Measurements from ENCODE around the gene GNE. TPM values are rescaled to one million over a fixed set of nuclear protein-coding genes. Genes with fewer than 3 reads are reported as not detected.
"Not testable (repeated sequence)": the region's sequence is repeated elsewhere in the genome, so short reads cannot be mapped to it uniquely, and the experiment has no call there.

Gene GNE
- polyA plus RNA-seq, 1 experiment = 14.7 TPM

DNA sequence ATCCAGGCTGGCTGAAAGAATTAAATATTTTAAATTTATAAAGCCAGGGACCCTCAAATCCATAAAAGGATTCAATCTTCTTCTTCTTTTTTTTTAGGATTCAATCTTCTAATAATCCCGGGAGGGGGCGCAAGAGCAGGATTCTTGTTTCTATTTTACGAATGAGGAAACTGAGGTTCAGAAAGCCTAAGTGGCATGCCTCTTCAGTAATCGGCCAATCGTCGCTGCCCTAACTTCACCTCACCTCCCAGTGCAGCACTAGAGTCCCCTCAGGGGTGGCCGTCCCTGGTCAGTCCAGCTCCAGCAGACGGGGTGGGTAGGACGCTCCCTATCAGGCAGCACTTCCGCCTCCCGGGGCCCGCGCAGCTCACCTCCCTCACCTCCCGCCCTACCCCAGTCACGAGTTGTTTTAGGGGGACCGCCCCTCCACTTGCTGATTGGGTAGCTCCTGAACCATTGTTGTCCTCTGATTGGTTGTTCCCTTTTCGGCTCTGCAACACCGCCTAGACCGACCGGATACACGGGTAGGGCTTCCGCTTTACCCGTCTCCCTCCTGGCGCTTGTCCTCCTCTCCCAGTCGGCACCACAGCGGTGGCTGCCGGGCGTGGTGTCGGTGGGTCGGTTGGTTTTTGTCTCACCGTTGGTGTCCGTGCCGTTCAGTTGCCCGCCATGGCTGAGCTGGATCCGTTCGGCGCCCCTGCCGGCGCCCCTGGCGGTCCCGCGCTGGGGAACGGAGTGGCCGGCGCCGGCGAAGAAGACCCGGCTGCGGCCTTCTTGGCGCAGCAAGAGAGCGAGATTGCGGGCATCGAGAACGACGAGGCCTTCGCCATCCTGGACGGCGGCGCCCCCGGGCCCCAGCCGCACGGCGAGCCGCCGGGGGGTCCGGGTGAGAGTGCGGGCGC lies 67.6 kb downstream of the GNE start, which contains the start of gene CLTA:
TSS of gene CLTA (plus strand) at position 534 of the 902 bp plus-strand sequence. CDS start at position 670, 136 bp downstream.
- Histone ChIP-seq H3K4me3 (ENCODE audit: low read depth, low read length) (peak within 1 kb of the TSS; percentile 76), H3K36me3 (ENCODE audit: control insufficient read depth, insufficient read depth, low read length) (no peaks in the 10 kb centered on the region), H3K27me3 (ENCODE audit: control insufficient read depth, insufficient read depth, low read length) (no peaks in the 10 kb centered on the region)
- peak; percentile 94 for DNase-seq (ENCODE audit: low read depth)
- TF ChIP-seq, protein P1, sequence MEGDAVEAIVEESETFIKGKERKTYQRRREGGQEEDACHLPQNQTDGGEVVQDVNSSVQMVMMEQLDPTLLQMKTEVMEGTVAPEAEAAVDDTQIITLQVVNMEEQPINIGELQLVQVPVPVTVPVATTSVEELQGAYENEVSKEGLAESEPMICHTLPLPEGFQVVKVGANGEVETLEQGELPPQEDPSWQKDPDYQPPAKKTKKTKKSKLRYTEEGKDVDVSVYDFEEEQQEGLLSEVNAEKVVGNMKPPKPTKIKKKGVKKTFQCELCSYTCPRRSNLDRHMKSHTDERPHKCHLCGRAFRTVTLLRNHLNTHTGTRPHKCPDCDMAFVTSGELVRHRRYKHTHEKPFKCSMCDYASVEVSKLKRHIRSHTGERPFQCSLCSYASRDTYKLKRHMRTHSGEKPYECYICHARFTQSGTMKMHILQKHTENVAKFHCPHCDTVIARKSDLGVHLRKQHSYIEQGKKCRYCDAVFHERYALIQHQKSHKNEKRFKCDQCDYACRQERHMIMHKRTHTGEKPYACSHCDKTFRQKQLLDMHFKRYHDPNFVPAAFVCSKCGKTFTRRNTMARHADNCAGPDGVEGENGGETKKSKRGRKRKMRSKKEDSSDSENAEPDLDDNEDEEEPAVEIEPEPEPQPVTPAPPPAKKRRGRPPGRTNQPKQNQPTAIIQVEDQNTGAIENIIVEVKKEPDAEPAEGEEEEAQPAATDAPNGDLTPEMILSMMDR (IDR thresholded peaks at IDR 0.05; ENCODE audit: insufficient read depth, low read depth, low read length) = peak; percentile 66
- ChIA-PET POLR2A (interaction anchor here (0.6 kb wide), 1 partner anchor 163 kb away, joined by 3 read pairs; no protein-coding TSS in a partner anchor), CTCF (interaction anchor here (0.6 to 4.1 kb wide), 28 partner anchors 10 to 1577 kb away, joined by 3 to 43 read pairs (median 4); partner anchors contain the start of genes CCIN and RECK)

GRCh38 chr9:36189976-36190375 lies 68.3 kb downstream of the GNE start:
- Histone ChIP-seq H3K4me3 (ENCODE audit: low read depth, low read length) (peak overlapping the region; percentile 76), H3K36me3 (ENCODE audit: control insufficient read depth, insufficient read depth, low read length) (no peaks in the 10 kb centered on the region), H3K27me3 (ENCODE audit: control insufficient read depth, insufficient read depth, low read length) (no peaks in the 10 kb centered on the region)
- TF ChIP-seq, protein P1 (IDR thresholded peaks at IDR 0.05; ENCODE audit: insufficient read depth, low read depth, low read length) = no peak
- DNase-seq (ENCODE audit: low read depth) = no peak
- CTCF ChIA-PET = interaction anchor here (0.6 to 4.1 kb wide), 26 partner anchors 9 to 1771 kb away, joined by 3 to 43 read pairs (median 4); partner anchors contain the start of genes CCIN and RECK
- POLR2A ChIA-PET = no interaction called here

GRCh38 chr9:36188212-36188611 lies 70.0 kb downstream of the GNE start:
- CTCF ChIA-PET = interaction anchor here (3.0 to 4.1 kb wide), 2 partner anchors 21 to 140 kb away, joined by 20 to 43 read pairs; partner anchors contain the start of gene CCIN
- no peaks in the 10 kb centered on the region for H3K36me3 ChIP-seq (ENCODE audit: control insufficient read depth, insufficient read depth, low read length)
- DNase-seq (ENCODE audit: low read depth) = no peak
- TF ChIP-seq, protein P1 (IDR thresholded peaks at IDR 0.05; ENCODE audit: insufficient read depth, low read depth, low read length) = no peak
- no peak overlapping the region for H3K4me3 ChIP-seq (ENCODE audit: low read depth, low read length)
- no peaks in the 10 kb centered on the region for H3K27me3 ChIP-seq (ENCODE audit: control insufficient read depth, insufficient read depth, low read length)
- POLR2A ChIA-PET = no interaction called here

DNA sequence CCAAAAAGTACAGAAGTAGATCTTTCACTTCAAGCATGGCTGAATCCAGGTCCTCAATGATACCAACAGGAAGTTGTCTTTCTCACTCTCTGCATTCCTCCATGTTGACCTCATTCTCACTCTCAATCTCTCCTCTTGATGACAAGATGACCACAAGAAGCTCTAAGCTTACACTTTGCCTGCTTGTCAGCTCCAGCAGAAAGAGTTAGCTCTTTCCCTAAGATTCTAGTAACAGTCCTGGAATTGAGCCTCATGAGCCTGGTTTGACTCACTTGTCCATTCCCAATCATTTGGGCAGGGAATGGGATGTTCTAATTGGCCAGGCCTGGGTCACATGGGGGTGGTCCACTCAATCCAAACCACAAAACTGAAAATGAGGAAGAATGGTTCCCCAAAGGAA lies 70.8 kb downstream of the GNE start:
- H3K27me3 ChIP-seq (ENCODE audit: control insufficient read depth, insufficient read depth, low read length) = no peaks in the 10 kb centered on the region
- TF ChIP-seq, protein P1 (IDR thresholded peaks at IDR 0.05; ENCODE audit: insufficient read depth, low read depth, low read length) = no peak
- no peaks in the 10 kb centered on the region for H3K36me3 ChIP-seq (ENCODE audit: control insufficient read depth, insufficient read depth, low read length)
- no peak for DNase-seq (ENCODE audit: low read depth)
- H3K4me3 ChIP-seq (ENCODE audit: low read depth, low read length) = no peak overlapping the region
- POLR2A ChIA-PET = no interaction called here
- CTCF ChIA-PET = interaction anchor here (1.0 to 1.4 kb wide), 3 partner anchors 14 to 21 kb away, joined by 3 to 5 read pairs (median 5); no protein-coding TSS in a partner anchor

- H3K27me3 ChIP-seq (ENCODE audit: control insufficient read depth, insufficient read depth, low read length); DNase-seq (ENCODE audit: low read depth); H3K4me3 ChIP-seq (ENCODE audit: low read depth, low read length); POLR2A ChIA-PET; H3K36me3 ChIP-seq (ENCODE audit: control insufficient read depth, insufficient read depth, low read length): not testable (repeated sequence)
- CTCF ChIA-PET = interaction anchor here (1.6 kb wide), 1 partner anchor 10 kb away, joined by 6 read pairs; no protein-coding TSS in a partner anchor
Observed at GRCh38 chr9:36180243-36180642, 78.0 kb downstream of the GNE start.

All from BJ (cell line).